Measurements from ENCODE around the gene DMTF1.
"Not testable (repeated sequence)": the region's sequence is repeated elsewhere in the genome, so short reads cannot be mapped to it uniquely, and the experiment has no call there.

GRCh38 chr7:87203929-87204328 is 51.7 kb downstream of the DMTF1 start:
- not testable (repeated sequence) for TF ChIP-seq CTCF (IDR thresholded peaks at IDR 0.05; ENCODE audit: insufficient read depth, low read length, poor library complexity, severe bottlenecking); EZH2phosphoT487 (conservative IDR thresholded peaks at IDR 0.05; ENCODE audit: low read length)

All from SU-DHL-6 (cell line).